Thoracic aorta (tissue), 2 donors: Measurements from ENCODE around the gene DYDC1. TPM values are rescaled to one million over a fixed set of nuclear protein-coding genes. Genes with fewer than 3 reads are reported as not detected.

Experiments used
- ATAC-seq: fragments of 150-250 bp; one replicate; pipeline ENCODE4 v1.8.0; 2017; ENCODE audit warnings: low read depth; ENCODE audit not compliant: insufficient number of reproducible peaks, low FRiP score
- DNase-seq: peaks from one replicate; pipeline ENCODE4 v3.0.0-alpha.2; 2020; ENCODE audit warnings: low spot score
- H3K27ac ChIP-seq, 2 donors: fragments of 200-600 bp; sonication (generic); 1 replicate in 1 of 2; 2 replicates in 1 of 2; pipeline ENCODE4 v1.5.1; 2016; ENCODE audit warnings: mild to moderate bottlenecking in 2 of 2, moderate library complexity in 2 of 2
- H3K27me3 ChIP-seq: fragments of 200-600 bp; sonication (generic); replicated peaks from 2 replicates; pipeline ENCODE4 v1.6.0; 2016; ENCODE audit warnings: mild to moderate bottlenecking; ENCODE audit not compliant: insufficient read depth
- H3K36me3 ChIP-seq: fragments of 200-600 bp; sonication (generic); one replicate; pipeline ENCODE4 v1.5.1; 2016
- H3K4me1 ChIP-seq, 2 donors: fragments of 200-600 bp; sonication (generic); 1 replicate in 1 of 2; 2 replicates in 1 of 2; pipeline versions ENCODE4 v1.5.1 to v1.6.0; 2016; ENCODE audit warnings: low read depth in 2 of 2, mild to moderate bottlenecking in 1 of 2; ENCODE audit not compliant: control insufficient read depth in 1 of 2
- H3K4me3 ChIP-seq: fragments of 200-600 bp; sonication (generic); 2 replicates; pipeline ENCODE4 v1.5.1; 2016; ENCODE audit warnings: mild to moderate bottlenecking
- H3K9me3 ChIP-seq: fragments of 200-600 bp; sonication (generic); 2 replicates; pipeline ENCODE4 v1.5.1; 2016
- total RNA-seq, 2 donors: library from RNA; depleted of rRNA; stranded (reverse); fragments of >200 nt; gene quantifications; one replicate each; pipeline versions ENCODE4 v1.1.0 to v1.2.3, GENCODE V29; 2016
- TF ChIP-seq, protein P1 (sequence below): fragments of 200-600 bp; sonication (generic); IDR thresholded peaks from one replicate; pipeline ENCODE4 v1.5.1; 2019; ENCODE audit warnings: antibody characterized with exemption

DYDC1 gene
- total RNA-seq, 2 donors from 2014 or later: not detected

DNA sequence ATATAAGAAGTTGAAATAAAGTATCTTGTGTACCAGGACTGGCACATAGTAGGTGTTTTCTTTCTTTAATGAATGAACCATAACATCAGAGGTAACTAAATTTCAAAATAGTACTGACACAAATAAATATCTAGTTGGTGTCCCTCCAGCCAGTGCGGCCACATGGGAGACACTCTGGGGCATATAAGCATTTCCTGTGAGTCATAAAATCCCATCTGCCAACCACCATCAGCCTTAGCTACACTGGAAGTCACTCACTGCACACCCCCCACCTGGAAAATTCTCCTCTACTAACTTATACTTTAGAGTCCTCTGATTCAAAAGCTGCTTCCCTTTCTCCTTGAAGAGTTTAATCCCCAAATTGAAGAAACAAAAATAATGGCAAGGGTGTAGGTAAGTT is 32.5 kb downstream of the DYDC1 start:
- Histone ChIP-seq H3K4me1 (no peaks in the 10 kb centered on the region), H3K27me3 (no peaks in the 10 kb centered on the region), H3K9me3 (no peaks in the 10 kb centered on the region), H3K36me3 (no peaks in the 10 kb centered on the region), H3K4me3 (no peak overlapping the region), H3K27ac (no peak overlapping the region)
- TF ChIP-seq, protein P1, sequence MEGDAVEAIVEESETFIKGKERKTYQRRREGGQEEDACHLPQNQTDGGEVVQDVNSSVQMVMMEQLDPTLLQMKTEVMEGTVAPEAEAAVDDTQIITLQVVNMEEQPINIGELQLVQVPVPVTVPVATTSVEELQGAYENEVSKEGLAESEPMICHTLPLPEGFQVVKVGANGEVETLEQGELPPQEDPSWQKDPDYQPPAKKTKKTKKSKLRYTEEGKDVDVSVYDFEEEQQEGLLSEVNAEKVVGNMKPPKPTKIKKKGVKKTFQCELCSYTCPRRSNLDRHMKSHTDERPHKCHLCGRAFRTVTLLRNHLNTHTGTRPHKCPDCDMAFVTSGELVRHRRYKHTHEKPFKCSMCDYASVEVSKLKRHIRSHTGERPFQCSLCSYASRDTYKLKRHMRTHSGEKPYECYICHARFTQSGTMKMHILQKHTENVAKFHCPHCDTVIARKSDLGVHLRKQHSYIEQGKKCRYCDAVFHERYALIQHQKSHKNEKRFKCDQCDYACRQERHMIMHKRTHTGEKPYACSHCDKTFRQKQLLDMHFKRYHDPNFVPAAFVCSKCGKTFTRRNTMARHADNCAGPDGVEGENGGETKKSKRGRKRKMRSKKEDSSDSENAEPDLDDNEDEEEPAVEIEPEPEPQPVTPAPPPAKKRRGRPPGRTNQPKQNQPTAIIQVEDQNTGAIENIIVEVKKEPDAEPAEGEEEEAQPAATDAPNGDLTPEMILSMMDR: no peak
- ATAC-seq (no peak), DNase-seq (no peak)

DNA sequence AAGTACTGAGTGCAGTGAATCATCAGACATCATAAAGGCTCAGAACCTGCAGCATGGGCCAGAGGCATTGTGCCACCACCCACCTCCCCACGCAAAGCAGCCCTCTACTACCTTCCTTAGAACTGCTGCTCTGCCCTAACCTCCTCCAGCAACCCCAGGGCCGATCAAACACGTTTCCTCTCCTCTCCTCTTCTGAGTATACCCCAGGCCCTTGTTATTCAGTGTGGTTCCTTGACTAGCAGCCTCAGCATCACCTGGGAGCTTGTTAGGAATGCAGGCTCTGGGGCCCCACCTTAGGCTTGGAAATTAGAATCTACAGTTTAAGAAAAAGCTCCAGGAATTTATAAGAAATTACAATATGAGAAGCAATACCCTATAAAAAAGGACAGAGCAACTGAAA is 33.2 kb downstream of the DYDC1 start:
- Histone ChIP-seq H3K4me1 (no peaks in the 10 kb centered on the region), H3K4me3 (no peak overlapping the region), H3K9me3 (no peaks in the 10 kb centered on the region), H3K27ac (no peak overlapping the region), H3K27me3 (no peaks in the 10 kb centered on the region), H3K36me3 (no peaks in the 10 kb centered on the region)
- TF ChIP-seq, protein P1: no peak
- ATAC-seq: no peak
- DNase-seq: no peak

DNA sequence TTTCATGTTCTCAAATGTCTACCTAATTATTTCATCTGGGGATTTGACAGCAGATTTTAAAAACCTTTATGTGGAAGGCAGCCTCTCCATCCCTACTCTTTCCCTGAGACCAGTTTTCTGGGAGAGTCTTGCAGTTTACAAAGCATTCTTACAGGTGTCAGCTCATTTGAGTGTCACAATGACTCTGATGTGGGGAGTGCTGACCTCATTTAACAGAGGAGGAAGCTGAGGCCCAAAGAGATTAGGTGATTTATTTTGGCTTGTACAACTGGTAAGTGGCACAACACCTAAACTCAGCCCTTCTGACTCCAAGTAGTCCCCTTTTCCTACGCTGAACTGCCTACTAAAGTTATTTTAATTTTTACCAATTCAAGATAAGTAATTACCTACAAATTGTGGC is 33.8 kb downstream of the DYDC1 start:
- Histone ChIP-seq H3K27ac (no peak overlapping the region), H3K4me3 (no peak overlapping the region), H3K9me3 (no peaks in the 10 kb centered on the region), H3K36me3 (no peaks in the 10 kb centered on the region), H3K4me1 (no peaks in the 10 kb centered on the region), H3K27me3 (no peaks in the 10 kb centered on the region)
- TF ChIP-seq, protein P1: no peak
- DNase-seq: no peak
- no peak for ATAC-seq

DNA sequence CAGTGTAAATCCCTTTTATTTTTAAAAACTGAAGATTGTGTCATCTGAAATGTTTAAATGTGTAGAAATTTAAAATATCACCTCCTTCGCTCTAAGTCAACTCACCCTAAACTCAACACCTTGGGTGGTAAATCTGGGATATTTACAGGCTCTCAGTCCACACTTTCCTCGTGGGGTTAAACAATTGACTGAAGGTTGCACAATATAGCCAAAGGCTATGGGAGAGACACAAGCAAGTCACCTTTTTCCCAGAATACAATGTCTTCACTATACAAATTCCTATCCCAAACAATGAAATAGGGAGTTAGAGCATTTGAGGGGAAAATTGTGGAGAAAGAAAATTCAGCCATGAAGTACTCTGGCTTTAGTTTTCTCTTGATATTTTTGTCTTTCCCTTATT is 34.4 kb downstream of the DYDC1 start:
- no peak for ATAC-seq
- Histone ChIP-seq H3K36me3 (no peaks in the 10 kb centered on the region), H3K27me3 (no peaks in the 10 kb centered on the region), H3K4me3 (no peak overlapping the region), H3K27ac (no peak overlapping the region), H3K4me1 (no peaks in the 10 kb centered on the region), H3K9me3 (no peaks in the 10 kb centered on the region)
- no peak for DNase-seq
- TF ChIP-seq, protein P1: no peak

DNA sequence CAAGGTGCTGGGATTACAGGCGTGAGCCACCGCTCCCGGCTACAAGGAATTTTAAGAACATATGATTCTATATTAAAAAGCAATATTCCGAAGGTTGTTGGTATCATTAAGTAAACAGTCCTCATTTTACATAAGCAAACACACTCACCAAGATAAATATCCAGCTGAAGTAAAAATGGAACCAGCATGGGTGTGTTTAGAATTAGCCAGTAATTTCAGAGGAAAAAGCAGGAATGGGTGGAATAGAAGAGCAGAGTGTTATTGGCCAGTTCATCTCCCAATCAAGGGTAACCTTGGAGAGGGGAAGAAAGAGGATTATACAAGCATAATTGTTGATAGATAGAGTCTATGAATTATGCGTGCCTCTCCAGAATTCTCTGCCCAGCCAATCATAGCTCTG is 35.4 kb downstream of the DYDC1 start:
- Histone ChIP-seq H3K36me3 (no peaks in the 10 kb centered on the region), H3K27me3 (no peaks in the 10 kb centered on the region), H3K4me3 (no peak overlapping the region), H3K4me1 (no peaks in the 10 kb centered on the region), H3K27ac (no peak overlapping the region), H3K9me3 (no peaks in the 10 kb centered on the region)
- TF ChIP-seq, protein P1: no peak
- DNase-seq (no peak), ATAC-seq (no peak)
